ENCODE measurements around the gene EIF4B.

EIF4B gene

GRCh38 chr12:53059434-53060063, 53.3 kb downstream of the EIF4B start:
- DNase-seq = no peak

DNA sequence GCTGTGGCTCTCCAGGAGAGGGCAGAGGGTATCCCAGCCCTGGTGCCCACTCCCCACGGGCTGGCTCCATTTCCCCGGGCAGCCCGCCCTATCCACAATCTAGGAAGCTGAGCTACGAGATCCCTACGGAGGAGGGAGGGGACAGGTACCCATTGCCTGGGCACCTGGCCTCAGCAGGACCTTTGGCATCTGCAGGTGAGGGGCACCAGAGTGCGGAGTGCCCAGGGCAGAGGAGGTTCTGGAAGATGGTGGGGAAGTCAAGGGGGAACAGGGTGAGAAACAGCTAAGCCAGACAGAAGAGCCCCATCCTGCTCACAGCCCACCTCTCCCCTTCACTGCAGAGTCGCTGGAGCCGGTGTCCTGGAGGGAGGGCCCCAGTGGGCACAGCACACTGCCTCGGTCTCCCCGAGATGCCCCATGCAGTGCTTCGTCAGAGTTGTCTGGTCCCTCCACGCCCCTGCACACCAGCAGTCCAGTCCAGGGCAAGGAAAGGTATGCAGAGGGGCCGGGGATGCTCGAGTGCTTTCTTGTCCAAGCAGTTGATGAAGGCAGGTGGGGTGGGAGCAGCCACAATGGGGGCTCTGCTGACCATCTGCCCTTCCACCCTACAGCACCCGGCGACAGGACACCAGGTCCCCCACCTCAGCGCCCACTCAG, 53.9 kb downstream of the EIF4B start:
- no peak for DNase-seq

DNA sequence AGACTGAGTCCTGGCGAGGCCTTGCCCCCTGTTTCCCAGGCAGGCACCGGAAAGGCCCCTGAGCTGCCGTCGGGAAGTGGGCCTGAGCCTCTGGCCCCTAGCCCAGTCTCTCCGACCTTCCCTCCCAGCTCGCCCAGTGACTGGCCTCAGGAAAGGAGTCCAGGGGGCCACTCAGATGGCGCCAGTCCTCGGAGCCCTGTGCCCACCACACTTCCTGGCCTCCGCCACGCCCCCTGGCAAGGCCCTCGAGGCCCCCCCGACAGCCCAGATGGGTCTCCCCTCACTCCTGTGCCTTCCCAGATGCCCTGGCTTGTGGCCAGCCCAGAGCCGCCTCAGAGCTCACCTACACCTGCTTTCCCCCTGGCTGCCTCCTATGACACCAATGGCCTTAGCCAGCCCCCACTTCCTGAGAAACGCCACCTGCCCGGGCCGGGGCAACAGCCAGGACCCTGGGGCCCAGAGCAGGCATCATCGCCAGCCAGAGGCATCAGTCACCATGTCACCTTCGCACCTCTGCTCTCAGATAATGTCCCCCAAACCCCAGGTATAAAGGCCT, 54.5 kb downstream of the EIF4B start:
- no peak for DNase-seq

- DNase-seq = no peak
Observed at GRCh38 chr12:53061404-53062010, 55.3 kb downstream of the EIF4B start.

DNA sequence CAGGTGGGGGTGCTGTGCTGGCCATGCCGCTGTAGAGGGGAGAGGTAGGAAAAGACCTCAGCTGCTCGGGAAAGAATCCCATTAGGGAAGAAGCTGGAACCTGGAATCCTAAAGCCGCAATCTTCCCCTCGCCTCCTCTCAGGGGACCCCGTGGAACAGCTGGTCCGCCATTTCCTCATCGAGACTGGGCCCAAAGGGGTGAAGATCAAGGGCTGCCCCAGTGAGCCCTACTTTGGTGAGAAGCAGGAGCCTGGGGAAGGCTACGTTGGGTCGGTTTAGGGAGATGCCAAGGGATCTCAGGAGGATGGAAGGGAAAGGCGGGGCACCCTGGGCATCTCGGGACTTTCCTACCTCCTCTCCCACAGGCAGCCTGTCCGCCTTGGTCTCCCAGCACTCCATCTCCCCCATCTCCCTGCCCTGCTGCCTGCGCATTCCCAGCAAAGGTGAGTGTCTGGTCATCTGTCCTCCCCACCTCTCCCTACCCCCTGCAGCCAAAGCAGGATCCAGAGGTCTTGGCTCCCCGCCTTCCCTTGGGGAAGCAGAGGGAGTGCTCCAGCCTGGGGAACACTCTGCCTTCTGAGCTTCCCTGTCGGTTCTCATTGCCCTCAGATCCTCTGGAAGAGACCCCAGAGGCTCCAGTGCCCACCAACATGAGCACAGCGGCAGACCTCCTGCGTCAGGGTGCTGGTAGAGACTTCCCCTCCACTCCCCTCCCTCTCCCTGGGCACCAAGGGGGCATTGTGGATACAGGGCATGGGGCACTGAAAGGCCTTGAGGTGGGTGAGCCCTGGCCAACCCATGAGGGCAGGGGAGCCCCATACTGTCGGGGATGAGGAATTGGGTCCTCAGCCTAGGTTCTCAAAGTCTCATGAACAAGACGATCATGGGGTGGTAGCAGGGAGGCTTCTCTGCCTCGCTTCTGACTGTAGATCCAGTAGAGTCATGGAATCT, 56.0 kb downstream of the EIF4B start:
- no peak for DNase-seq

DNA sequence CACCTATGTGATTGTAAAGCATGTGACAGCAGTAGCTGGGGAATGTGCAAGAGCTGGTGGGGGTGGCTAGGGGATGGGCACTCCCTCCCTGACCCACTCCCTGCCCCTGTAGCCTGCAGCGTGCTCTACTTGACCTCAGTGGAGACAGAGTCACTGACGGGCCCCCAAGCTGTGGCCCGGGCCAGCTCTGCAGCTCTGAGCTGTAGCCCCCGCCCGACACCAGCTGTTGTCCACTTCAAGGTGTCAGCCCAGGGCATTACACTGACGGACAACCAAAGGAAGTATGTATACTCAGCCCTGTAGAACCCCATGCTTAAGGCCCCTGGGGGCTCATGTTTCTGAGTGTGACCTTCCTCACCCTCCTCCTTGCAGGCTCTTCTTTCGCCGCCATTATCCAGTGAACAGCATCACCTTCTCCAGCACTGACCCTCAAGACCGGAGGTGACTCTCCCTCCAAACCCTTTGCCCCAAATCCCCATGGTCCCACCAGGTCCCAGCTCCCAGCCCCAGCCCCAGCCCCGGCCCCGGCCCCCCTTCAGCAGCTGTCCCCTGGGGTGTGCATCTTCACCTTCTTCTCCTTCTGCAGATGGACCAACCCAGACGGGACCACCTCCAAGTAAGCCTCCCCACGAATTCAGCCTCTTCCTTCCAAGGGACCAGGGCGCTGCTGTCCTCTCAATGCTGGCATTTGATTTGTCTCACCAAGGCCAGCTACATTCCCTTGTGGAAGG, 56.9 kb downstream of the EIF4B start:
- no peak for DNase-seq

GRCh38 chr12:53063708-53064612, 57.7 kb downstream of the EIF4B start:
- no peak for DNase-seq

GRCh38 chr12:53064613-53065436, 58.6 kb downstream of the EIF4B start:
- DNase-seq = no peak

GRCh38 chr12:53065470-53065869, 59.2 kb downstream of the EIF4B start:
- no peak for DNase-seq

- peak; percentile 54 for DNase-seq
Observed at GRCh38 chr12:53065975-53066931, 60.0 kb downstream of the EIF4B start.

- DNase-seq = no peak
Observed at GRCh38 chr12:53067074-53067992, 61.1 kb downstream of the EIF4B start.

DNA sequence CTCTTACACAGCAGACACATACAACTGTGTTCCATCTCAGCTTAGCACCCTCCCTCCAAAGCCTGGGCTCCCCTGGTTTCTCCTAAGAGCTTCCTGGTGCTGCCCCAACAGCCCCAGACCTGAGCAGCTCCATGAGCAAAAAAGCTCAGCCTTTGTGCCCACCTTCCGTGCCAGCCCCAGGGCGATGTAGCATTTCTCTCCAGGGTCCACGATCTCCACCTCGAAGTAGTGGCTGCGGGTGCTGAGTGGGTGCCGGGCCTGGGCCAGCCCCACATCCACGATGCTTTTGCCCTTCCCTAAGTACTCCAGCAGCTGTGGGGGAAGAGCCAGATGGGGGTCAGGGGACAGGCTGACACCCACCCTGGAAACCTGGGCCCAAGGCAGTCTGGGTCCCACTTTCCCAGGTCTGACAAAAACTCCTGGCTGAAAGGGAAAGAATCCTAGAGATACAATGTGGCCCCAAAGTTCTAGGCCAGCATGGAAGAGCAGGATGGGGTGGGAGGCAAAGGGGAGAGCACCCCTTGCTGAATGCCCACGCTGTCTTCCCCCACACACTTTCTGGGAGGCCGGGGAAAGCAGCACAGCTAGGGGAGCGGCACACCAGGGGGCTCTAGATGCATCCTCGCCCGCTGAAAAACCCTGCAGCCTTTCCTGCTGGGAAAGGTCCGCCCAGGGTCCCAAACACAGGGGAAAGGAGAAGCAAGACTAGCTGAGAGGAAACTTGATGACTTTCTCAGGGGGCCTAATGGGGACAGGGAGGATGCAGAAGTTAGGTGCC, 61.9 kb downstream of the EIF4B start:
- no peak for DNase-seq

GRCh38 chr12:53068811-53069585, 62.7 kb downstream of the EIF4B start:
- no peak for DNase-seq

GRCh38 chr12:53069621-53070410, 63.6 kb downstream of the EIF4B start:
- DNase-seq = no peak

DNA sequence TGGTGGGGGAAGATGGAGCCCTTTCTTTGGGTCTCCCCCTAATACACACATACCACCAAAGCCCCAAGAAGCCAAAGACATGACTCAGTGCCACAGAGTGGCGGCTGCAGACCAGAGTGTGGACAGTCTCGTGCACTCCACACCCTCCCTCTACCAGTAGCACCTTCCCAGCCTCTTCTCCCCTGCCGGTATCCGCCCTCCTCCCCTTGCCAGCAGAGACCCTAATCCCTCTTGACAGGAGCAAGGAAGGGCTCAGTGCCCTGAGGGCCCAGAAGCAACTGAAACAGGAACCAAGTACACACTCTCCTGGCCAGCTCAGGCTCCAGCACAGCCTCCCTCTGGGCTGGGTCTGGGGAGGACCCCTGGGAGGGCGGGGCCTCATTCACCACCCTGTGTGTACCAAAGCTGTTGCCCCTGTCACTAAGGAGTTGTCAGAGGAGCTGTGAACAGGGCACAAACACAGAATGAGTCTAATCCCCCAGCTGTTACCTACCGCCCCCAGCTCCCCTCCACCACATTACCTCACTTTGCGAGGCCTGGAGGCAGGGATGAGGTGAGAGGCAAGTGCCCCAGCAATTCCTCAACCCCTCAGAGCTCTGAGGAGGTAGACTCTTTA, 64.7 kb downstream of the EIF4B start:
- DNase-seq = no peak
